NCI-H524 (cell line): ENCODE measurements around the gene SLC16A1.
"Not testable (repeated sequence)": the region's sequence is repeated elsewhere in the genome, so short reads cannot be mapped to it uniquely, and the experiment has no call there.

ENCODE experiments used
- DNase-seq, 2 experiments: peaks; one replicate each; lab custom pipeline; 2025; lab: John Stamatoyannopoulos, UW

SLC16A1 gene, protein sequence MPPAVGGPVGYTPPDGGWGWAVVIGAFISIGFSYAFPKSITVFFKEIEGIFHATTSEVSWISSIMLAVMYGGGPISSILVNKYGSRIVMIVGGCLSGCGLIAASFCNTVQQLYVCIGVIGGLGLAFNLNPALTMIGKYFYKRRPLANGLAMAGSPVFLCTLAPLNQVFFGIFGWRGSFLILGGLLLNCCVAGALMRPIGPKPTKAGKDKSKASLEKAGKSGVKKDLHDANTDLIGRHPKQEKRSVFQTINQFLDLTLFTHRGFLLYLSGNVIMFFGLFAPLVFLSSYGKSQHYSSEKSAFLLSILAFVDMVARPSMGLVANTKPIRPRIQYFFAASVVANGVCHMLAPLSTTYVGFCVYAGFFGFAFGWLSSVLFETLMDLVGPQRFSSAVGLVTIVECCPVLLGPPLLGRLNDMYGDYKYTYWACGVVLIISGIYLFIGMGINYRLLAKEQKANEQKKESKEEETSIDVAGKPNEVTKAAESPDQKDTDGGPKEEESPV

DNA sequence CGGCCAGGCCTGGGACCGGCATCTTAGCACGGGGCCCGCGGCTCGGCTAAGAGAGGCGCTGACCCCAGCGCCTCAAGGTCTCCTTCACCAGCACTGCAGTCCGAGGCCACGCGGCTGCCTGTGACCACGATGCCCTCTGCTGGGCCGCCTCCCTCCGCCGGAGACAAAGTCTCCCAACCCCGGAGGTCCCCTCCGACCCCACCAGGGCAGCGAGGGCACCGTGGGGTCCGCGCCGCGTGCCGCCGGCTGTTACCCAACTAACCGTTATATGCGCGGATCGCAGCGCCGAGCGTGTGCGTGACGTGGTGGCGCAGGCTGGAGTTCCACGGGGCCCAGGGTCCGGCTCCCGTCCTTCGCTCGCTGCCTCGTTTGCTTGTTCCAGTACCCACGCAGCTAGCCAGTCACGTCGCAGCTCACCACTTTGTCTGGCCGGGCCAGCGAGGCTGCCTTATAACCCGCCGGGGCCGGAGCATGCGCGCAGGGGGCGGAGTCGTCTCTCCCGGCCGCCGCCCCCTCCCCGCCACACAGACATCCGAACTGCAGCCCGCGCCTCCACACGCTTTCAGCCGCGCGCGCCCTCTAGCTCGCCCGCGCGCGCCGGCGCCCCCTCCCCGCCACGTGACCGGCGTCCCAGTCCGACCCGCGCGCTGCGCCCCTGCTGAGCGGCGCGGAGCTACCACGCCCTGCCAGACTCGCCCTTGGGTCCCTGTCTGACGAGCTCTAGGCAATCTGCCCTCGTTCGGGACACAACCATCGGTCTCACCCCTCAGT lies at the start of gene SLC16A1:
Gene SLC16A1 (minus strand): TSS at position 424 of the 771 bp plus-strand sequence. CDS start 26,888 bp downstream, outside the sequence.
- peak; percentile 89 to 92 for DNase-seq

DNA sequence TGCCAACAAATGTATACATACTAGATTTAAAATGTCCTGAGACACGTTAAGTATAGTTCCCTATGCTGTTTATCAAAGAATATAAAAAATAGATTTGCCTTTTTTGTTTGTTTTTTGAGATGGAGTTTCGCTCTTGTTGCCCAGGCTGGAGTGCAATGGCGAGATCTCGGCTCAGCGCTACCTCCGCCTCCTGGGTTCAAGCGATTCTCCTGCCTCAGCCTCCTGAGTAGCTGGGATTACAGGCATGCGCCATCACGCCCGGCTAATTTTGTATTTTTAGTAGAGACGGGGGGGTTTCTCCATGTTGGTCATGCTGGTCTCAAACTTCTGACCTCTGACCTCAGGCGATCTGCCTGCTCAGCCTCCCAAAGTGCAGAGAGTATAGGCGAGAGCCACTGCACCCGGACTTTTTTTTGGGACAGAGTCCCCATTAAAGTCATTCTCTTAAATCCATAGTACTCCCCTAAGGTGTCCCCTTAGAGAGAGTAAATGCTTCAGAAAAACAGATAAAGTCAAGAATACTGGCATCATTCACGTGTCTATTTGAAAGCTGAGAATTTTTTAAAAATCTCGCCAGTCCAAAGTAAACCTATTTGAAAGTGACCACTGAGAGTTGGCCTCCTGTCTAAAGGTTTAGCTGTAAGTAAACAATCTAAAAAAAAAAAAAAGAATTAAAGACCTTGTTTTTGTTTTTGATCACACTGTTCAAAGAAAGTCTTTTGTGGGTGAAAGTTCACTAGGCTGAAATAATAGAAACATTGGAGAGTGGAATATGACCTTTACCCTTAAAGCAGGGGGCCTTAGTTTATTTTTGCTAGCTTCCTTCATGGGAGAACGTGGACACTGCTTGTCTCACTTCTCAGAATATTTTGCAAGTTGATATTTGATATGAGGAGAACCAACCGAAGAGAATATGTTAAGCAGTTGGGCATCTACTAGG lies 48.0 kb upstream of the SLC16A1 start:
- no peak for DNase-seq

DNA sequence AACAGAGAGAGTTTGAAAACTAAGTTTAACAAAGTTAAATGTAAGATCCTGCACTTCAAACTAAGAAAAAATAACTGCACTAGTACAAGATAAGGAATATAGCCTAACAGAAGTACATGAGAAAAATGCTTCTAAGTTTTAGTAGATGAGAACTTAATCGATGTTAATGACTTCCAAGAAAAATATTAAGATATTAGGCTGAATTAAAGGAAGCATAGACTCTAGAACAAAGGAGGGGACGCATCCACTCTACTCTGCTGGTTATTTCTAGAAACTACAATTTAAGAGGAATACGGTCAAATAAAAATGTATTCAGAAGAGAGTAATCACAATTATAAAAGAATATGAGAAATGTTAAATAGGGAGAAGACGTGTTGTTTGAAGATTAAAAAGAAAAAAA lies 46.3 kb upstream of the SLC16A1 start:
- DNase-seq: no peak

DNA sequence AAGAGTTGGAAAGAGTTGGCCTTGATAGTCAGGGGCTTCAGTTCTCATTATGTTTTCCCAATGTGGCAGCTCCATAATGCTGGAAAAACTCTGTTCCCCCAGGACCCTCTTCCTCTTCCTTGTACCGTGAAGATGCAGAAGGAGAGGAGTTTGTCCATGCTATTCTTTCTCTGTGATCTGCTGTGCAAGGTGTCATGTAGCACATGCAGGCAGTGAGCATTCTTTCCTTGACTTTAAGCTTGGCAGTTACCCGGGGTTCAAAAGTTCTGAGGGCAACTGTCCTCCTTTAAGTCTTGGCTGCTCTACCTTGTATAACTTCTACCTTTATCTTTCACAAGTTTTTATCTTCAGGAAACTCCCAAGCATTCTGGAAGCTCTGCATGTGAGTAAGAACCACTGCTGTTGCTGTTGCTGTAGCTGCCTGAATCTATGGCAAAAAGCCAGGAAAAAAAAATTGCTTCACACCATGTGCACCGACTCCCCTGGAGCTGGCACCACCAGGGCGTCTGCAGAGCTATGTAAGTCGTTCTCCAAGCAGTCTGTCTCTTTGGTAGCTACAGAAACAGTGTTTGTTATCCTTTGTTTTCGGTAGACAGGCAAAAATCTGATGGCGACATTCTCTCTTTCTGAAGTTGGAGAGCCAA lies 42.7 kb upstream of the SLC16A1 start:
- no peak for DNase-seq

DNA sequence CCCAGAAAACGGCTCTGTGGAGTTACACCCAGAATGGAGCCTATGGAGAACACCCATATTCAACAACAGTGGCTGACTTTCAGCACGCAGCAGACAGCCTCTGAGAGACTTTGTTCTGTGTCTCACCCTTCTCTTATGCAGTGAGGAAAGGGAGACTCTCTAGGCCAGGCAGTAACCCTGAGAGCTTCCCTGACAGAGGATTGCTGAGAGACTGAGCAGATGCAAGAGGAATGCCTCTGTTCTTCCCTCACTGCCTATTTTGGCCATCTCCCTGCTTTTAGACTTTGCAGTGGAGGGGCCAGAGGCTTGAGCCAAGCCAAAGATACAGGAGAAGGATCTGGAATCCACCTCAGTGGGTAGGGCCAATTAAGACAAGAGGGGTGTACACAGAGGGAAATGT lies 41.8 kb upstream of the SLC16A1 start:
- no peak for DNase-seq

DNA sequence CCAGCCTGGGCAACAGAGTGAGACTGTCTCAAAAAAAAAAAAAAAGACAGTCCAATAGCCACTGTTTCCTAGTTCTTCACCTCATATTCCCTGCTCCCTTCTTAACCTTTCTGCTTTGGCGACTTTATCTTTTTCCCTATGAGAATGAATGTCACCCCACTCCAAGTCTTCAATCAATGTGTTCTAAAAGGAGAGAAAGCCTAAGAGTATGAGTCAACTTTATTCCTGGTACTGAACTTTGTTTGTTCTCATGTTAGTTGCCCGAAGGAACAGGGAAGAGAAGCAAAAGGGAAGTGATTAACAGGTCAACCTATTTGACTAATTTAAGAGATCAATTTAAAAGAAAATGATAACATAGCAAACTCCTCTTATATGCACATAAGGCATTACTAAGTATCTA lies 39.9 kb upstream of the SLC16A1 start:
- DNase-seq: no peak

DNA sequence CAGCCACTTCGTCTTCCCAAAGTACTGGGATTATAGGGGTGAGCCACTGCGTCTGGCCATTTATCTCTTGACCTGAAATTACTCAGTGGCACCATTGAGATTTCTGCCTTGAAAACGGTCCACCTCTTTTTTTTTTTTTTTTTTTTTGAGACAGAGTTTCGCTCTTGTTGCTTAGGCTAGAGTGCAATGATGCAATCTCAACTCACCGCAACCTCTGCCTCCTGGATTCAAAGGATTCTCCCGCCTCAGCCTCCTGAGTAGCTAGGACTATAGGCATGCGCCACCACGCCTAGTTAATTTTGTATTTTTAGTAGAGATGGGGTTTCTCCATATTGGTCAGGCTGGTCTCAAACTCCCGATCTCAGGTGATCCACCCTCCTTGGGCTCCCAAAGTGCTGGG lies 39.0 kb upstream of the SLC16A1 start:
- DNase-seq: not testable (repeated sequence)

DNA sequence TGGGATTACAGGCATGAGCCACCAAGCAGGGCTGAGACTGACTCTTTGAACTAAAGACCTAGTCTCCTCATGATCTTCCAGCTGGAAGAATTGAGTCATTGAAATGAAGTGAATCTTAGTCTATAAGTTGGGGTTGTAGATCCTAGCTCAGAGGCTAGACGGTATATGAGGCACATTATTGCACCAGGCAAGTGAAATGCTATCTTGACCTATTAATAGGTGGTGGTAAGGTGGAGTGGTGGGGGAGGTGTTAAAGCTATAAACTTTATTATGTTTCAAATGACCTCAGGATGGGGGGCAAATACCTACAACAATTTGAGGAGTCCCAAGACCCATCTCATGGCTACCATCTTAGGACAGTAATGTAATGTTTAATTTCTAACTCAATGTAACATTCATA lies 36.8 kb upstream of the SLC16A1 start:
- no peak for DNase-seq

DNA sequence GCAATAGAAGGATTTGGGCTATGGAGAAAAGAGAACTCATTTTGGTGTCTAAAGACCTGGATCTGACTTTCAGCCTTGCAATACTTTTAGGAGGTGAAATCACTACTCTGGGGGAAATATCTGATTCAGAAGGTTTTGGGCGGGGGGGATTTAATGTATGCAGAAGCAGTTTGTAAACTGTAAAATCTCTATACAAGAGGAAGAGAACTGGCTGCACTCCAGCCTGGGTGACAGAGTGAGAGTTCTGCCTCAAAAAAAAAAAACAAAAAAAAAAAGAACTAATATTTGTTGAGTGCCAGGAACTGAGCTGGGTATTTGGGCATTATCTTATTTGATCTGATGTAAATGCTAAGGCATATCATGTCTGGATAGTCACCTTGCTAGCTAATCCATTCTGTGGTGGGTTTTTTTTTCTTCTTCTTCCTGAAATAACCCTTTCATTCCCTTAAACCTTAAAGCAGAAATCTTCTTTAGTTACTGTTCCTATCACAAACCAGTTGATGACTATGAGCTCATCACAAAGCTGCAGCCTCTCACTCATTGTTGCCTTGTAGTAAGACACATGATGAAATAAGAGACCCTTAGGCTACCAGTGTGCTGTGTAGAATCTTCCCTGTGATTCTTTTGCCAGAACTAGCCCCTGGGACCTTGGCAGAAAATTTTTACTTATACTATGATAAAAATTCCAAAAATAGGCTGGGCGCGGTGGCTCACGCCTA lies 35.6 kb upstream of the SLC16A1 start:
- DNase-seq: no peak

DNA sequence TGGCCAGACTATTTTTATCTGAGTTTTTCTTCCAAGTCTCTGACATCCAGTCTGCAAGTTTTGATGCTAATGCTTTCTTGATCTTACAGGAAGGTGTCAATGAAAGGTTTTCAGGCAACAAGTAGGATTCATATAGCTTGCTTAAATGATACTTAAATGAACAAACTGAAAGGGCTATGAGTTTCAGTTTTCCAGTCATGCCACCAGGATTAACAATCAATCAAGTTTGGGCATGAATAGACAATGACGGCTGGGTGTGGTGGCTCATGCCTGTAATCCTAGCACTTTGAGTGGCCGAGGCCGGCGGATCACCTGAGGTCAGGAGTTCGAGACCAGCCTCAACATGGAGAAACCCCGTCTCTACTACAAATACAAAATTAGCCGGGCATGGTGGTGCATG lies 34.3 kb upstream of the SLC16A1 start:
- no peak for DNase-seq

DNA sequence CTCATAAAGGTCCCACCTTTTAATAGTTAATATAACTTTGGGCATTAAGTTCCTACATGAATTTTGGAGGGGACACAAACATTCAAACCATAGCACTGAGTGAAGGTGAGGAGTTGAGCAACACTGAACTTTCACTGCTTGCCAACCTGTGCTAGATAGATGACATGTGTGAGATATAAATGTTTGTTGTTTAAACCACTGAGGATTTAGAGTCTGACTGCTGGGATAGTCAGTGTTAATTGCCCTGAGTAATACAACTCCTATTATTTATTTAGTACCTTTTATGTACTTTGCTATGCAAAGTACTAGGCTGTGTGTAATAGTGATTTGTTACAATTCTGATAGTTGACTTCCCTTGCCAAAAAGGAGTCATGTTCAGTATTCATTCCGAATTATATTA lies 32.4 kb upstream of the SLC16A1 start:
- no peak for DNase-seq

DNA sequence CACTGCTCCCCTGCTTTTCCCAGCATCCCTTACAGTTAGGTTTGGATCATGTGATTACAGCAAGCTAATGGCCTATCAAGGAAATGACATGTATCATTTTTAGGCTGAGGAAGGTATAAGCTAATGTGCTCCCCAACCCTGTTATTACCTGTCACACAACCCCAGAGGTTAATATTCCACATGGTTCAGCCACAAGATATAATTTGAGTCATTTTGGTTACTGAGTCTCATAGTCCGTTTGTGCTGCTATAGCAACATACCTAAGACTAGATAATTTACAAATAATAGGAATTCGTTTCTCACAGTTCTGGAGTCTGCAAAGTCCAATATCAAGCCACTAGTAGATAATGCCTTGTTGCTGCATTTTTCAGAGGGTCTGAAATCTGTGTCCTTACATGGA lies 29.1 kb upstream of the SLC16A1 start:
- no peak for DNase-seq

DNA sequence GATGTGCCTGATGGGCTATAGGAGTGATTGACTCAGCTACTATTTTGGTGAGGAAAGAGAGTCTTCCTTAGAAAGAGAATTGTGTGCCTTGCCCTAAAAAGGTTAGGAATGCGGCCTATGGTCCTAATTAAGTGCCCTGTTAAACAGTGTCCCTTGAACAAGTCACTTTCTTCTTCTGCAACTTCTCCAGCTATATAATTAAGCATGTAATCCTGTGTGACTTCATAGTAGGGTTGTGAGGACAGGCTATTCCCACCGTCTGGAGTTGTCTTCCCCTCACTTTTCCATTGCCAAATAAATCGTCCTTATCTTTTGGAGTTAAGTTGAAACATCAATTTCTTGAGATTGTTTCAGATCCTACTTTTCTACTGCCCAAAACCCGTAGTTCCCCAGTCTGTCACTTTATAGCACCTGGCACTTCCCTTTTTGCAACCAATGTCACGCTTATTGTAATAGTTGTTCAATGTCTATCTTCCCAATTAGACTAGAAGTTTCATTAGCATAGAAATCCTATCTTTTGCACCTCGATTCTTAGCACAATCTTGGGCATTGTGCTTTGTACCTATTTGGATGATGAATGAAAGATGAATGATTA lies 27.6 kb upstream of the SLC16A1 start:
- DNase-seq: no peak

DNA sequence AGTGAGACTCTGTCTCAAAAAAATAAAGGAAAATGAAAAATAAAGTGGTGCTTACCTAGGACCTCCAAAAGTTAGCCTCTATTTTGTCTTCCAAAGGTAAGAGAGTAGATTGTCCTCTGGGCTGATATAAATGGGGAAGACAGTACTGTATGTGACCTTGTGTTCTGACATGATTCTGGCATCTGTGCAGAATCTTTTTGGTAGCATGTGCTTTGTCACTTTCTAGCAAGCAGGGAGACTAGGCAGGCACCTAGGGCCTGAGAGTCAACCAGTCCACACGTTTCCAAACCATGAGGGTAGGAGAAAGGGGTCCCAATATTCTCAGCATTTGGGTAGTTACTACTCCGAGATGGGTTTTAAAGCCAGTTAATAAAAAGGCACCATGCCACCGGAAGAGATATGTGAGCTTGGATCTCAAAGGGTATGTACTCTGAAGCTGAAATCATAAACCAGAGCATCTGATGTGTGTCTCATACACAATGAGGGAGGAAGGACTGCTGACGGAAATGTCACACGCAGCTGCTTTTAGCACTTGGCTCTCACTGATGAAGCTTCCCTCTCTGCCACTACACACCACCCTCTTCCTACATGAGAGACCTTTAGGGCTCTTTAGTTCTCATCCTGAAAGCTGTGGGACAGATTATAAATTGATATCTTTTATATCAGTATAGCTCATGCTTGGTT lies 27.0 kb upstream of the SLC16A1 start:
- no peak for DNase-seq

DNA sequence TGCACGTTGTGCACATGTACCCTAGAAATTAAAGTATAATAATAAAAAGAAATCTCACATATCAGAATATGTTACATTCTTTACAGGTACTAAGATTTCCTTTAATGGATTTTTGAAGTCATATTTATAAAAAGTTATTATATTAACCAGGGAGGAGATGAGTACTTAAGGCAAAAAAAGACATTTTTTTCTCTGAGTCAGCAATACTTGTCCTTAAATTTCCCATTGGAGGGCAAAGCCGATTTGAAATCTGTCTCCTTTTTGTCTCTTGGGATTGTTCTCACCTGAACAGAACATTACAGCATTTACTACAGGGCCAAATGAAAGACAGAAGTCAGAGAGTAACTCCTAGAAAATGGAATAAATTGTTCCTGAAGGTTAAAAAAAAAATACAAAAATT lies 26.3 kb upstream of the SLC16A1 start:
- no peak for DNase-seq

DNA sequence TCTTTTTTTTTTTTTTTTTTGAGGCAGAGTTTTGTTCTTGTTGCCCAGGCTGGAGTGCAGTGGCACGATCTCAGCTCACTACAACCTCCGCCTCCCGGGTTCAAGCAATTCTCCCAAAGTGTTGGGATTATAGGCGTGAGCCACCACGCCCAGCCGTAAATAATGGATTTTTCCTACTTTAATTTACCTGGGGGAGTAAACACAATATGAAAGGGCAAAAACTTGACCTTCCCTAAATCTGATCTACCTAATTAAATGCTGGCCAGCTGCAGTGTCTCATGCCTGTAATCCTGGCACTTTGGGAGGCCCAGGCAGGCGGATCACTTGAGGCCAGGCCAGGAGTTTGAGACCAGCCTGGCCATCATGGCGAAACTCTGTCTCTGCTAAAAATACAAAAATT lies 25.8 kb upstream of the SLC16A1 start:
- DNase-seq: not testable (repeated sequence)

DNA sequence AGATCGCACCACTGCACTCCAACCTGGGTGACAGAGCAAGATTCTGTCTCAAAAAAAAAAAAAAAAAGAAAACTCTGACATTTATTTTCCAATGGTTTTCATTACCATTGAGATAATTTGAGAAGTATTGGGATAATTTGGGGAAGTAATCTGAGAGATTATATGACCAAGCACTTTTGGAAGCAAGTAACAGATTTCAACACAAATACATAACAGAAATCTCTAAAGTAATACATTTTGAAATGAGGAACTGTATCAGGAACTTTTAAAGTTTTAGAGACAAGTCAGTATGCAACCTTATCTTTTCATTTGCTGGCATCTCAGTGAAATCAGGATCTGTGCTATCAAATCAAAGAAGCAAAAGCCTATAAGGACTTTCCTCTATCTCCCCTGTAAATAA lies 25.4 kb upstream of the SLC16A1 start:
- no peak for DNase-seq

DNA sequence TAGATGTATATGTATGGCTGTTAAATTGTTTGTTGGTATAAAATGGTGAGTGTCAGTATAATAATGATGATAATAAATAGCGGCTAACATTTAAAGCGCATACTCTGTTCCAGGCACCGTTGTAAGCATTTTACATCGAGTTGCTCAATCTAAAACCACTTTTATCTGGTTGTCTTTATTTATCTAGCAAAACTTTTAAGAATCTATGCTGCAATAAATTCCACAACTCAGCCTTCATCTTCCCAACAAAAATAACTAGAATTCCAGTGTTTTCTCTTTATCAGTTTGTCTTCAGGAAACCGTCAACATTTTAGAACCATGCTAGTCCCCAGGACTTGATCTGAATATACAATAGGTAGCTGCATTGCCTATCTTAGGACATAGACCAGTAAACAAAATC lies 19.3 kb upstream of the SLC16A1 start:
- no peak for DNase-seq

DNA sequence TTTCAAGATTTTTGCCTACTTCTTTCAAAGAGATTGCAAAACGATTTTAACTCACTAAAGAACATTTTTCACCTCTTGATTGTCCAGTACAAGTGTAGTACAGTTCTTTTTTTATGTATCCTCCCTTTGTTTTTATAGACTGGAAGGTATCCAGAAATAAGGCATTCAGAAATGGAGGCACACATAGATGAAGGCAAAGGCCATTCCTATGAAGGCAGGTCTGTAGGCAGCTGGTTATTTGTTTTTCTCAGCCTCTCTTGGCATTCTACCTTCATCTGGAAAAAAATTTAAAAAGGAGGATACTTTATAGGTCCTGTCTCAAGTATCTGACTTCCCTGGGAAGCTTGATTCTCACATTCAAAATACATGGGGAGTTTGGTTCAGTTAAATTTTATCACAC lies 18.6 kb upstream of the SLC16A1 start:
- no peak for DNase-seq

DNA sequence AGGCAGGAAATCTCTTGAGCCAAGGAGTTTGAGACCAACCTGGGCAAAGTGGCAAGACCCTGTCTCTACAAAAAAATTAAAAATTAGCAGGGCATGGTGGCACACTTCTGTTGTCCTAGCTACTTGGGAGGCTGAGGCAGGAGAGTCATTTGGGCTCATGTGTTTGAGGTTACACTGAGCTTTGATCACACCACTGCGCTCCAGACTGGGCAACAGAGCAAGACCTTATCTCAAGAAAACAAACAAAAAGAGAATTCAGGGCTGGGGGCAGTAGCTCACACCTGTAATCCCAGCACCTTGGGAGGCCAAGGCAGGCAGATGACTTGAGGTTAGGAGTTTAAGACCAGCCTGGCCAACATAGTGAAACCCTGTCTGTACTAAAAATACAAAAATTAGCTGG lies 17.8 kb upstream of the SLC16A1 start:
- DNase-seq: no peak
